ENCODE results near the gene ITGB6.

GRCh38 chr2:160224507-160224906 lies 24.4 kb upstream of the ITGB6 start:
- no peak for TF ChIP-seq CTCF (IDR thresholded peaks at IDR 0.05; ENCODE audit: low read depth, low read length, poor library complexity, severe bottlenecking)
- TF ChIP-seq EZH2phosphoT487 (IDR thresholded peaks at IDR 0.05; ENCODE audit: borderline replicate concordance, low read length): no peak

Data from DOHH2 (cell line).